H1 (cell line): ENCODE results near the gene DAAM1. TPM values are rescaled to one million over a fixed set of nuclear protein-coding genes. Genes with fewer than 3 reads are reported as not detected.

ENCODE experiments used
- CTCF ChIA-PET: fragments of 300-600 bp; sonication (Branson Sonifier 250); formaldehyde crosslinking; loops from one replicate; lab custom pipeline; 2021; ENCODE audit not compliant: partially characterized antibody; lab: Charles Lee
- POLR2A ChIA-PET: fragments of 300-600 bp; sonication (Branson Sonifier 250); formaldehyde crosslinking; loops from one replicate; lab custom pipeline; 2021; ENCODE audit warnings: inconsistent platforms; ENCODE audit not compliant: partially characterized antibody; lab: Charles Lee
- DNase-seq, 2 experiments: peaks; one replicate each; pipeline versions ENCODE4 v3.0.0 to v3.0.0-alpha.2; 2010 to 2022; ENCODE audit warnings: low spot score in 2 of 2, low read depth in 1 of 2, mixed read lengths in 1 of 2
- FAIRE-seq: peaks from 2 replicates; lab custom pipeline; 2011; peaks lifted over from hg19 to GRCh38; lab: Jason Lieb, UNC
- H2AFZ ChIP-seq: 2 replicates; pipeline ENCODE4 v1.8.1; 2012; ENCODE audit warnings: low read length, inconsistent platforms
- H2AK5ac ChIP-seq: 2 replicates; pipeline ENCODE4 v1.6.1; 2013; ENCODE audit warnings: low read depth, low read length
- H2BK120ac ChIP-seq: replicated peaks from 2 replicates; pipeline ENCODE3; 2013; ENCODE audit warnings: low read depth, low read length, inconsistent platforms
- H2BK12ac ChIP-seq: 2 replicates; pipeline ENCODE4 v1.6.1; 2013; ENCODE audit warnings: low read depth, low read length
- H2BK15ac ChIP-seq: 2 replicates; pipeline ENCODE4 v1.6.1; 2013; ENCODE audit warnings: low read length
- H2BK20ac ChIP-seq: 2 replicates; pipeline ENCODE4 v1.6.1; 2013; ENCODE audit warnings: low read length
- H2BK5ac ChIP-seq: 2 replicates; pipeline ENCODE4 v1.6.1; 2013; ENCODE audit warnings: low read depth, low read length
- H3K14ac ChIP-seq: 2 replicates; pipeline ENCODE4 v1.6.1; 2013; ENCODE audit warnings: inconsistent platforms; ENCODE audit not compliant: insufficient read length
- H3K18ac ChIP-seq: 2 replicates; pipeline ENCODE4 v1.6.1; 2013; ENCODE audit warnings: low read length; ENCODE audit errors: extremely low read depth
- H3K23ac ChIP-seq: 2 replicates; pipeline ENCODE4 v1.6.1; 2013; ENCODE audit warnings: inconsistent platforms; ENCODE audit not compliant: insufficient read length
- H3K23me2 ChIP-seq: 2 replicates; pipeline ENCODE4 v1.6.1; 2013; ENCODE audit warnings: low read depth, low read length
- H3K27ac ChIP-seq: 2 replicates; pipeline ENCODE4 v1.6.1; 2011; ENCODE audit warnings: low read depth, low read length, inconsistent platforms
- H3K27me3 ChIP-seq, 4 experiments: replicated peaks in 1 of 4; 1 replicate in 1 of 4; 2 replicates in 3 of 4; pipeline versions ENCODE4 v1.6.1 to v1.8.1; 2011 to 2013; ENCODE audit warnings: low read length in 3 of 4, mild to moderate bottlenecking in 3 of 4, inconsistent platforms in 2 of 4, mixed read lengths in 2 of 4, moderate library complexity in 1 of 4; ENCODE audit not compliant: control insufficient read depth in 3 of 4, insufficient read depth in 3 of 4; ENCODE audit errors: extremely low read depth in 1 of 4
- H3K36me3 ChIP-seq, 4 experiments: 2 replicates each; pipeline versions ENCODE4 v1.6.1 to v1.8.1; 2011 to 2013; ENCODE audit warnings: mild to moderate bottlenecking in 4 of 4, low read length in 3 of 4, moderate library complexity in 2 of 4, control low read depth in 1 of 4, inconsistent platforms in 1 of 4; ENCODE audit not compliant: insufficient read depth in 4 of 4, control insufficient read depth in 2 of 4
- H3K4ac ChIP-seq: replicated peaks from 2 replicates; pipeline ENCODE3; 2013; ENCODE audit warnings: low read length, low read depth, mixed read lengths, inconsistent platforms; ENCODE audit not compliant: insufficient read length
- H3K4me1 ChIP-seq, 4 experiments: replicated peaks in 1 of 4; 1 replicate in 1 of 4; 2 replicates in 3 of 4; pipeline versions ENCODE4 v1.6.1 to v1.8.1; 2011 to 2013; ENCODE audit warnings: low read length in 3 of 4, inconsistent platforms in 2 of 4, mixed read lengths in 1 of 4; ENCODE audit not compliant: insufficient read depth in 4 of 4, control insufficient read depth in 3 of 4
- H3K4me2 ChIP-seq, 2 experiments: 2 replicates each; pipeline versions ENCODE4 v1.6.1 to v1.8.1; 2011 to 2013; ENCODE audit warnings: low read depth in 2 of 2, low read length in 2 of 2, control low read depth in 1 of 2, inconsistent platforms in 1 of 2, mild to moderate bottlenecking in 1 of 2; ENCODE audit not compliant: insufficient read depth in 1 of 2
- H3K4me3 ChIP-seq, 4 experiments: fragments of 200-600, 300-600 bp in 1 of 4; sonication (generic), shearing (Covaris generic), sonication (Bioruptor Twin) in 1 of 4; 2 replicates each; pipeline versions ENCODE4 v1.5.1 to v1.8.1; 2011 to 2016; ENCODE audit warnings: low read length in 4 of 4, low read depth in 3 of 4, control low read depth in 2 of 4, inconsistent platforms in 2 of 4, mild to moderate bottlenecking in 2 of 4, mixed read lengths in 1 of 4, moderate library complexity in 1 of 4; ENCODE audit not compliant: insufficient read depth in 2 of 4; ENCODE audit errors: extremely low read depth in 1 of 4
- H3K56ac ChIP-seq: replicated peaks from 2 replicates; pipeline ENCODE3; 2013; ENCODE audit warnings: low read depth, mild to moderate bottlenecking, mixed read lengths, low read length, inconsistent platforms; ENCODE audit not compliant: insufficient read length
- H3K79me1 ChIP-seq: 2 replicates; pipeline ENCODE4 v1.6.1; 2013; ENCODE audit warnings: low read depth, low read length, control low read depth
- H3K79me2 ChIP-seq, 2 experiments: 2 replicates each; pipeline versions ENCODE4 v1.6.1 to v1.8.1; 2012 to 2013; ENCODE audit warnings: low read length in 2 of 2, mild to moderate bottlenecking in 2 of 2, inconsistent platforms in 1 of 2; ENCODE audit not compliant: insufficient read depth in 2 of 2, control insufficient read depth in 1 of 2
- H3K9ac ChIP-seq, 4 experiments: replicated peaks in 1 of 4; 1 replicate in 1 of 4; 2 replicates in 3 of 4; pipeline versions ENCODE4 v1.6.1 to v1.8.1; 2011 to 2013; ENCODE audit warnings: low read depth in 3 of 4, low read length in 3 of 4, control low read depth in 2 of 4, mild to moderate bottlenecking in 2 of 4, moderate library complexity in 2 of 4, inconsistent platforms in 1 of 4; ENCODE audit errors: extremely low read depth in 1 of 4
- H3K9me3 ChIP-seq, 2 experiments: 2 replicates each; pipeline versions ENCODE4 v1.6.1 to v1.8.1; 2012 to 2013; ENCODE audit warnings: mild to moderate bottlenecking in 2 of 2, moderate library complexity in 2 of 2, control low read depth in 1 of 2, inconsistent platforms in 1 of 2, low read depth in 1 of 2, low read length in 1 of 2, mixed read lengths in 1 of 2; ENCODE audit not compliant: insufficient read depth in 2 of 2
- H4K20me1 ChIP-seq, 2 experiments: replicated peaks in 1 of 2; 2 replicates each; pipeline versions ENCODE3 to v1.8.1; 2011 to 2013; ENCODE audit warnings: inconsistent platforms in 2 of 2, low read length in 2 of 2, mild to moderate bottlenecking in 1 of 2; ENCODE audit not compliant: insufficient read depth in 2 of 2, control insufficient read depth in 1 of 2
- H4K5ac ChIP-seq: 2 replicates; pipeline ENCODE4 v1.6.1; 2013; ENCODE audit warnings: low read length, low read depth, mixed read lengths, inconsistent platforms; ENCODE audit not compliant: insufficient read length
- H4K8ac ChIP-seq: 2 replicates; pipeline ENCODE4 v1.8.0; 2013; ENCODE audit warnings: mild to moderate bottlenecking, moderate library complexity, low read length, inconsistent platforms; ENCODE audit not compliant: insufficient read depth; ENCODE audit errors: extremely low read depth
- H4K91ac ChIP-seq: replicated peaks from 2 replicates; pipeline ENCODE3; 2013; ENCODE audit warnings: low read length, mixed read lengths, inconsistent platforms; ENCODE audit not compliant: insufficient read length
- BACH1 ChIP-seq: IDR thresholded peaks from 2 replicates; pipeline ENCODE4 v1.6.1; 2012; ENCODE audit warnings: low read length, improper control_type of control experiment
- CREB1 ChIP-seq: IDR thresholded peaks from 2 replicates; pipeline ENCODE4 v1.6.1; 2012; ENCODE audit warnings: inconsistent platforms
- RFX5 ChIP-seq: IDR thresholded peaks from 2 replicates; pipeline ENCODE4 v1.6.1; 2011; ENCODE audit warnings: low read depth, low read length, improper control_type of control experiment, borderline replicate concordance
- RNF2 ChIP-seq: fragments of 200-900, 300-1000 bp; sonication (generic); IDR thresholded peaks from 2 replicates; pipeline ENCODE4 v1.7.1; 2016; ENCODE audit warnings: borderline replicate concordance, low read depth, mild to moderate bottlenecking, antibody characterized with exemption, low read length; ENCODE audit not compliant: poor library complexity, severe bottlenecking; ENCODE audit errors: missing control alignments
- SUZ12 ChIP-seq: fragments of 200-600 bp; sonication (generic); IDR thresholded peaks from 2 replicates; pipeline ENCODE4 v1.6.1; 2012; ENCODE audit warnings: mild to moderate bottlenecking, inconsistent platforms, low read length, moderate library complexity, mixed read lengths
- TAF7 ChIP-seq: optimal IDR thresholded peaks from 2 replicates; pipeline ENCODE3; 2011; ENCODE audit warnings: low read depth, mild to moderate bottlenecking, inconsistent platforms, low read length, moderate library complexity, borderline replicate concordance
- WGBS, 2 experiments: shearing (Covaris generic) in 1 of 2; methylation state at CpG; one replicate each; pipeline versions ENCODE4 v1.1.6 to v1.1.7; 2013 to 2015; ENCODE audit warnings: low lambda C conversion rate in 2 of 2, mixed read lengths in 2 of 2, inconsistent platforms in 1 of 2, low coverage in 1 of 2, missing lambda C conversion rate in 1 of 2; ENCODE audit not compliant: insufficient replicate concordance in 2 of 2, insufficient coverage in 1 of 2, insufficient read length in 1 of 2; ENCODE audit errors: extremely low coverage in 1 of 2, missing lambda C conversion rate in 1 of 2; 5-methylcytosine and 5-hydroxymethylcytosine counted together
- polyA plus RNA-seq, 7 experiments: library from polyadenylated mRNA; depleted of rRNA in 3 of 7; stranded (reverse) in 5 of 7; unstranded in 2 of 7; fragments of >200 nt in 5 of 7; fragments of 200-250 nt in 2 of 7; gene quantifications; 1 replicate in 5 of 7; 2 replicates in 1 of 7; 4 replicates in 1 of 7; pipeline versions ENCODE4 v1.2.1 to v1.2.3, GENCODE V29; 2011 to 2013; ENCODE audit warnings: missing spikeins in 2 of 7, mixed read lengths in 2 of 7
- total RNA-seq: library from RNA; stranded (reverse); fragmentation: NEBNext Ultra II Directional; extraction: Animal tissue kit (Norgen Biotek cat#: 25700); gene quantifications from 2 replicates; pipeline ENCODE4 v1.2.1, GENCODE V29; 2021

DAAM1 gene
- total and polyA plus RNA-seq, 2 of the 8 experiments (the other 6 are each of a cell fraction or from before 2014, with no cell fraction given): 5.0 to 44.9 TPM

GRCh38 chr14:59301354-59301753 lies 112.9 kb downstream of the DAAM1 start:
- no peak for FAIRE-seq

More at GRCh38 chr14:59301354-59301753, 112.9 kb downstream of the DAAM1 start:
- no peak for TF ChIP-seq BACH1
- TF ChIP-seq CREB1: no peak
- TF ChIP-seq TAF7: no peak
- no peak for TF ChIP-seq RFX5
- no peak for TF ChIP-seq RNF2
- TF ChIP-seq SUZ12: no peak
- TF ChIP-seq, all 59 proteins: peak for 0
- H3K9me3 ChIP-seq: no peaks in the 10 kb centered on the region
- no peak overlapping the region for H2BK20ac ChIP-seq
- ChIA-PET POLR2A (no interaction called here), CTCF (no interaction called here)
- WGBS, 2 experiments: 95% methylated on average over 6 of the region's 6 CpGs; no CpG with 5 or more reads in 1 of the 2 experiments
- H3K79me1 ChIP-seq: no peaks in the 10 kb centered on the region
- H2BK12ac ChIP-seq: no peak overlapping the region
- H3K14ac ChIP-seq: no peak overlapping the region
- H3K18ac ChIP-seq: no peak overlapping the region
- no peak overlapping the region for H2BK5ac ChIP-seq
- no peak overlapping the region for H3K27ac ChIP-seq
- H4K8ac ChIP-seq: no peak overlapping the region
- H3K56ac ChIP-seq: no peak overlapping the region
- H3K23ac ChIP-seq: no peak overlapping the region
- no peaks in the 10 kb centered on the region for H3K79me2 ChIP-seq
- H2AK5ac ChIP-seq: no peak overlapping the region
- H3K4me3 ChIP-seq: no peak overlapping the region
- no peak overlapping the region for H2BK120ac ChIP-seq
- DNase-seq: no peak
- H3K23me2 ChIP-seq: no peaks in the 10 kb centered on the region
- no peak overlapping the region for H2AFZ ChIP-seq
- no peaks in the 10 kb centered on the region for H3K36me3 ChIP-seq
- H4K91ac ChIP-seq: no peak overlapping the region
- H3K27me3 ChIP-seq: no peaks in the 10 kb centered on the region
- no peaks in the 10 kb centered on the region for H4K20me1 ChIP-seq
- no peak overlapping the region for H2BK15ac ChIP-seq
- no peak overlapping the region for H4K5ac ChIP-seq
- H3K4me1 ChIP-seq: no peaks in the 10 kb centered on the region; a peak in 1 of 7 replicates
- no peak overlapping the region for H3K4me2 ChIP-seq
- no peak overlapping the region for H3K4ac ChIP-seq
- H3K9ac ChIP-seq: no peak overlapping the region
